GM19397 (cell line): Measurements from ENCODE around the gene APLP2.
A peak's percentile ranks its signal among the peaks of the same experiment; 100 is the strongest.

ENCODE experiments used
- ATAC-seq: cut with Tn5 transposase; IDR thresholded peaks from one replicate; pipeline ENCODE4 v1.9.1; 2021; ENCODE audit warnings: mild to moderate bottlenecking, moderate library complexity; ENCODE audit not compliant: unreplicated experiment

The APLP2 gene

DNA sequence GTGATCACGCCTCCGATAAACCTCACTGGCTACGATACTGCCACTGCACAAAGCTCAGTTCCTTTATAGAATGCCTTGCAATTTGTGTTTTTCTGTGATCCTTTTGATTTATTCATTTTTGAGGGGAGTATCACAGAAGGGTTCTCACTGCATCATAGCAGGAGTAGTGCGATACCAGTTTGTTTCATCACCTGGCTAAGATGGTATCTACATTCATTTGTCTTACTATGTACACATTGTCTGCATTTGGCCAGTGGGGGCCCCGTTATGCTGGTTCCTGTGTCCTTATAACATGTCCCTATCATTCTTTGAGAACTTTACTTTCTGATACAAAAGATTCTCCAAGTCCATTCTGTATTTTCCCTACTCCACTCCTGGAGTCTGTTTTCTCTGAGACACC is 44.6 kb downstream of the APLP2 start:
- ATAC-seq = no peak

- no peak for ATAC-seq
These were observed 45.0 kb downstream of the APLP2 start for GRCh38 chr11:130114726-130115125.

GRCh38 chr11:130115218-130115617 is 45.5 kb downstream of the APLP2 start:
- no peak for ATAC-seq

DNA sequence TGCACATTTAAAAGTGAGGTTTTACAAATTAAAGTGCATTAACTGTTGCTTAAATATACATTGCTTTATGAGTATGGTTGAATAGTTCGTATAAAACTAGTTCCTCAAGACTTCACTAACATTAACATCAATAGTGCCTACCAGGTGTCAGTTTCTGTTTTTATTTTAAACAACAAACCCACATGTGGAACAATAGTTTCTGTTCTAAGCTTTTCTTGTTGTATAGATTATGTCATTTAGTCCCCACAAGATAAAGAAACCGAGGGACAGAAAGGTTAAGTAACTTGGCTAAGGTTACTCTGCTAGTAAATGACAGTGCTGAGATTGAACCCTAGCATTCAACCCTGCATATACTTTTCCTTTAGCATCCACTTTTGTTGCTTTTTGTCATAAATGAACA is 48.5 kb downstream of the APLP2 start:
- peak; percentile 70 for ATAC-seq

DNA sequence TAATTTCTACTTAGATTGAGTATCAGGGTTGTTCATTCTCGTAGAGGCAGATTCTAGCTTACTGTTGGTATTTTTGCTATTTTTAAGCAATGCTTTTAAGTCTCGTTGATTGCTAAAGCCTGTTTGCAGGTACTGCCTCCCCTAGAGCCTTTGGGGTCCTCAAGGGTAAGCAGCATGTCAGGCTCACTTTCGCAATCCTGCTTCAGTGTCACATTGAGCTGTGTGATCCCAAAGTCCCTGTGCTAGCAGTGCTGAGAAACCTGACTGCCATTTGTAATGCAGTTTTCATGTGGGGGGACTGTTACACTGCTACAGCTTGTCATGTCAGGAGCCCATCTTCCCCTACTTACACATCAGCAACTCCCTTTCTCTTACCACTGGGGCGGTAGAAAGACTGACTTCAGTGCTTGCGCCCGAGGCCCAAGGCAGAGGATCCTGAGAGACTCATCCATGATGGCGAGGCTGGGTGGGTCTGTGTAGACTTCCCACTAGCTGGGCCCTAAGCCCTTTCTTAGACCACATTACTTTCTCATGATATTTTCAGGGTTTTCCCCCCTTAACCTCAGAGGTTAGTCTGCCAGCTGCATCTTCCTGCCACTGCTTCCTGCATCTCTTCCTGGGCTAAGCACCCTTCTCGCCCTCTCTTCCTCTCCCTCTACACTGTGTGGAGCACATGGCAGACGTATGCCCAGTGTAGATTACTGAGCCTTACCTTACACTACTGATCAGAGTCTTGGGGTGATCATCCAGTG is 49.1 kb downstream of the APLP2 start:
- ATAC-seq = no peak

GRCh38 chr11:130120045-130120444 is 50.4 kb downstream of the APLP2 start:
- ATAC-seq = no peak

DNA sequence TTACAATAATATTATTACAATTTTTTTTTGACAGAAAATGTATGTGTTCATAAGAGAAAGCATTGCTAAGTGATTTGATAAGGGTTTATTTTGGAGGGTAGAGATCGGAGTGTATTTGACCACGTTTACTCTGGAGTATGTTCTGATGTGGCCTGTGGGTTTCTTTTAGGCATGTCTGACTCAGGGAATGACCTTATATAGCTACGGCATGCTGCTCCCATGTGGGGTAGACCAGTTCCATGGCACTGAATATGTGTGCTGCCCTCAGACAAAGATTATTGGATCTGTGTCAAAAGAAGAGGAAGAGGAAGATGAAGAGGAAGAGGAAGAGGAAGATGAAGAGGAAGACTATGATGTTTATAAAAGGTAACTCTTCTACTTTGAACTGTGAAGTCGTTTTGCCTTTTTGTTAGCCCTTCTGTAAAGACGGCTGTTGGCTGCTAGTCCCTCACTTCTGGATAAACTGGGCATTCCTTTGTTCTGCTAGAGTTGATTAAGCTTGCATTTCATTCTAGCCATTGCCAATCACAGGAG is 51.8 kb downstream of the APLP2 start:
- no peak for ATAC-seq

- no peak for ATAC-seq
These were observed 52.5 kb downstream of the APLP2 start for GRCh38 chr11:130122141-130122575.

GRCh38 chr11:130123414-130124040 is 53.8 kb downstream of the APLP2 start:
- ATAC-seq = no peak

GRCh38 chr11:130124096-130124495 is 54.4 kb downstream of the APLP2 start:
- ATAC-seq = no peak

GRCh38 chr11:130125638-130126037 is 55.9 kb downstream of the APLP2 start:
- no peak for ATAC-seq

DNA sequence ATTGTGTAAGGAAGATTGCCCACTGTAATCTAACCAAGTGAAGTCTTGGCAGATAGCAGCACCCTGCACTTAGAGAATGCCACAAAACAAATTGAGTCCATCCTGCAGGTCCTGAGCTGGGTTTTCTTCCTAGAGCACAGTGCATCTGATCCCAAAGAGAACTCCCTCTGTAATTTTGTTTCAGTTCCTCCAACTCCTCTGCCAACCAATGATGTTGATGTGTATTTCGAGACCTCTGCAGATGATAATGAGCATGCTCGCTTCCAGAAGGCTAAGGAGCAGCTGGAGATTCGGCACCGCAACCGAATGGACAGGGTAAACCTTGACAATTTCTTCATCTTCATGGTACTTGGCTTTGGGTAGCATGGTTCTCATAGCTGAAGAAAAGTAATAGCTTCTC is 56.8 kb downstream of the APLP2 start:
- no peak for ATAC-seq

DNA sequence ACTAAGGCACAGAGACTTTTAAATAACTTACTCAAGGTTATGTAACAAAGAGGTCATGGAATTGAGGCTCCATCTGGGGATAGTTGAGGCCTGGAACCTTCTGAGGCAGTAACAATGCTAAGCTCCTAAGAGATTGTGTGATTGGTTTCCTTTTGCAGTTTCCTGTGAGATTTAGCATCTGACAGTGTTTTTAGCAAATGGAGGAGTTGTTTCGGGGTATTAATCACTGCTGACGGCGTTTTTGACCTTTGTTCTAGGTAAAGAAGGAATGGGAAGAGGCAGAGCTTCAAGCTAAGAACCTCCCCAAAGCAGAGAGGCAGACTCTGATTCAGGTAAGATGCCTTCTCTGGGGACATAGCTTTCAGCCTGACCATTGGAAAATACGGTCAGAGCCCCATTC is 57.8 kb downstream of the APLP2 start:
- ATAC-seq = no peak

- ATAC-seq = no peak
These were observed 58.9 kb downstream of the APLP2 start for GRCh38 chr11:130128626-130129025.

DNA sequence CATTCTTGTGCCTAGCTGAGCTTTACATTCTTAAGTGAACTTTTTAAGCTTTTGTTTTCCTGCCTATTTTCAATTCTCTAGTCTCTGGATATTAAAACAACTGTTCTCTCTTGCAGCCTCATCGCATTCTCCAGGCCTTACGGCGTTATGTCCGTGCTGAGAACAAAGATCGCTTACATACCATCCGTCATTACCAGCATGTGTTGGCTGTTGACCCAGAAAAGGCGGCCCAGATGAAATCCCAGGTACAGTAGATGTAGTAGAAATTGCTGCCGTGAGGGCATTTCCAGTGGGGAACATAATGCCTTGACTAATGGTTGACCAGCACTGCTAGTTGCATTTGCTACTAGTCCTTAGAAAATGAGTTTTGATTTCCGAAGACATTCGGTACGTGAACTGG is 60.2 kb downstream of the APLP2 start:
- no peak for ATAC-seq

- ATAC-seq = no peak
These were observed 62.5 kb downstream of the APLP2 start for GRCh38 chr11:130131961-130132850.

DNA sequence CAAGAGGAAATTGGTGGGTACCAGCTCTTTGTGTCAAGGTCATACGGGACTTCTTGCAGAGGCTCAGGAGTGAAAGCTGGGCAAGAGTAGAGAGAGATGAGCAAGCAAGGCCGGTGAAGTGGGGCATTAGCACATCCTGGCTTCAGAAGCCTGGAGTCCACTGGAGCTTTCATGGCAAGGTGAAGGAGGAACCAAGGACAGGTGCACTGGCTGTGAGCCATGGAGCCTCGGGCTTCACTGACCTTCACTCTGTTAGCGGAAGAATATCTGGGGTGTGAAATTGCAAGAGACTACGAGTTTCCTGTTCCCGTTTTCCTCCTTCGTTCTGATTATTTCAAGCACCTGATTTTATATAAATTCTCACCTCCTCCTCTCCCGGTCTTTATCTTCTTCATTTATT is 64.0 kb downstream of the APLP2 start:
- ATAC-seq = no peak

GRCh38 chr11:130136107-130136506 is 66.4 kb downstream of the APLP2 start:
- ATAC-seq = no peak

DNA sequence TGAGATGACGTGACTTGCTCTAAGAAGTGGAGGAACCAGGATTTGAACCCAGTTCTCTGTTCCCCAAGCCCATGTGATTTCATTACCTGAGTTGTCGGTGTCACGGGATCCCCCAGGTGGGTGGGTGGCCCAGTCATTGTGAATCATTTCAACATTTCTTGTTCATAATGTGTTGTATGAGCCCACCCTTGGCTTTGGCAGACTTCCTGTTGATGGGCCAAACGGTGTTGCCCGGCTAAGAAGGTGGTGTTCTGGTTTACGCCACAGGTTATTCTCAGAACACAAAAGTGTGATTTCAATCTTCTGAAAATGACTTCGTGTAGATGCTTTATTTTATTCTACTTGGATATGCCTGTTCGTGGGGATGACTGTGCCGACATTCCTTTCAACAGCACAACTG is 68.3 kb downstream of the APLP2 start:
- no peak for ATAC-seq

- ATAC-seq = no peak
These were observed 69.7 kb downstream of the APLP2 start for GRCh38 chr11:130139401-130139800.

GRCh38 chr11:130141561-130142341 is 72.1 kb downstream of the APLP2 start:
- ATAC-seq = no peak
